Mesothelial cell of epicardium (in vitro differentiated cells): ENCODE results near the gene TFDP1. TPM values are rescaled to one million over a fixed set of nuclear protein-coding genes. Genes with fewer than 3 reads are reported as not detected.

Experiments
- DNase-seq, 2 experiments: peaks; one replicate each; pipeline ENCODE4 v3.0.0; 2021; ENCODE audit warnings: low spot score in 2 of 2; ENCODE audit not compliant: unreplicated experiment in 2 of 2
- H3K27ac Mint-ChIP-seq: 2 replicates; pipeline ENCODE4 v1.8.0; 2021; ENCODE audit warnings: mixed read lengths
- H3K27me3 Mint-ChIP-seq: 2 replicates; pipeline ENCODE4 v1.8.0; 2021; ENCODE audit warnings: low read depth, mixed read lengths
- H3K36me3 Mint-ChIP-seq: 2 replicates; pipeline ENCODE4 v1.8.0; 2021; ENCODE audit warnings: mixed read lengths
- H3K4me1 Mint-ChIP-seq: 2 replicates; pipeline ENCODE4 v1.8.0; 2021; ENCODE audit warnings: mixed read lengths
- H3K4me3 Mint-ChIP-seq: 2 replicates; pipeline ENCODE4 v1.8.0; 2021; ENCODE audit warnings: mild to moderate bottlenecking, moderate library complexity, mixed read lengths
- H3K9me3 Mint-ChIP-seq: 2 replicates; pipeline ENCODE4 v1.8.0; 2021; ENCODE audit warnings: mixed read lengths
- total RNA-seq: library from RNA; stranded (reverse); gene quantifications from 3 replicates; pipeline ENCODE4 v1.2.1, GENCODE V29; 2021
- TF ChIP-seq, protein P1 (sequence below): fragments of 200-600 bp; sonication (generic); IDR thresholded peaks from one replicate; pipeline ENCODE4 v1.5.0; 2021; ENCODE audit warnings: antibody characterized with exemption; ENCODE audit not compliant: unreplicated experiment

TFDP1 gene
- total RNA-seq, 1 donor from 2014 or later: 52.6 TPM

- H3K27ac Mint-ChIP-seq: no peak overlapping the region
- H3K4me1 Mint-ChIP-seq: peaks cover under 1% of the 10 kb centered on the region
- no peaks in the 10 kb centered on the region for H3K27me3 Mint-ChIP-seq
- no peaks in the 10 kb centered on the region for H3K9me3 Mint-ChIP-seq
- no peaks in the 10 kb centered on the region for H3K36me3 Mint-ChIP-seq
- TF ChIP-seq, protein P1, sequence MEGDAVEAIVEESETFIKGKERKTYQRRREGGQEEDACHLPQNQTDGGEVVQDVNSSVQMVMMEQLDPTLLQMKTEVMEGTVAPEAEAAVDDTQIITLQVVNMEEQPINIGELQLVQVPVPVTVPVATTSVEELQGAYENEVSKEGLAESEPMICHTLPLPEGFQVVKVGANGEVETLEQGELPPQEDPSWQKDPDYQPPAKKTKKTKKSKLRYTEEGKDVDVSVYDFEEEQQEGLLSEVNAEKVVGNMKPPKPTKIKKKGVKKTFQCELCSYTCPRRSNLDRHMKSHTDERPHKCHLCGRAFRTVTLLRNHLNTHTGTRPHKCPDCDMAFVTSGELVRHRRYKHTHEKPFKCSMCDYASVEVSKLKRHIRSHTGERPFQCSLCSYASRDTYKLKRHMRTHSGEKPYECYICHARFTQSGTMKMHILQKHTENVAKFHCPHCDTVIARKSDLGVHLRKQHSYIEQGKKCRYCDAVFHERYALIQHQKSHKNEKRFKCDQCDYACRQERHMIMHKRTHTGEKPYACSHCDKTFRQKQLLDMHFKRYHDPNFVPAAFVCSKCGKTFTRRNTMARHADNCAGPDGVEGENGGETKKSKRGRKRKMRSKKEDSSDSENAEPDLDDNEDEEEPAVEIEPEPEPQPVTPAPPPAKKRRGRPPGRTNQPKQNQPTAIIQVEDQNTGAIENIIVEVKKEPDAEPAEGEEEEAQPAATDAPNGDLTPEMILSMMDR: no peak
- no peak overlapping the region for H3K4me3 Mint-ChIP-seq
- no peak for DNase-seq
Measured at GRCh38 chr13:113557013-113557412, 27.5 kb upstream of the TFDP1 start.

- no peak for DNase-seq
- H3K36me3 Mint-ChIP-seq: no peaks in the 10 kb centered on the region
- H3K27ac Mint-ChIP-seq: no peak overlapping the region
- no peak overlapping the region for H3K4me3 Mint-ChIP-seq
- TF ChIP-seq, protein P1: no peak
- H3K27me3 Mint-ChIP-seq: no peaks in the 10 kb centered on the region
- H3K4me1 Mint-ChIP-seq: peaks cover 7% of the 10 kb centered on the region
- no peaks in the 10 kb centered on the region for H3K9me3 Mint-ChIP-seq
Measured at GRCh38 chr13:113558461-113558860, 26.1 kb upstream of the TFDP1 start.

- no peak overlapping the region for H3K4me3 Mint-ChIP-seq
- TF ChIP-seq, protein P1: no peak
- no peak for DNase-seq
- peaks cover 7% of the 10 kb centered on the region for H3K4me1 Mint-ChIP-seq
- H3K27me3 Mint-ChIP-seq: no peaks in the 10 kb centered on the region
- H3K27ac Mint-ChIP-seq: no peak overlapping the region
- H3K9me3 Mint-ChIP-seq: no peaks in the 10 kb centered on the region
- H3K36me3 Mint-ChIP-seq: no peaks in the 10 kb centered on the region
Measured at GRCh38 chr13:113559061-113559460, 25.5 kb upstream of the TFDP1 start.

- no peaks in the 10 kb centered on the region for H3K9me3 Mint-ChIP-seq
- peaks cover 7% of the 10 kb centered on the region for H3K4me1 Mint-ChIP-seq
- no peak for DNase-seq
- no peak overlapping the region for H3K4me3 Mint-ChIP-seq
- no peak overlapping the region for H3K27ac Mint-ChIP-seq
- TF ChIP-seq, protein P1: no peak
- no peaks in the 10 kb centered on the region for H3K36me3 Mint-ChIP-seq
- no peaks in the 10 kb centered on the region for H3K27me3 Mint-ChIP-seq
Measured at GRCh38 chr13:113559901-113560644, 24.5 kb upstream of the TFDP1 start.

DNA sequence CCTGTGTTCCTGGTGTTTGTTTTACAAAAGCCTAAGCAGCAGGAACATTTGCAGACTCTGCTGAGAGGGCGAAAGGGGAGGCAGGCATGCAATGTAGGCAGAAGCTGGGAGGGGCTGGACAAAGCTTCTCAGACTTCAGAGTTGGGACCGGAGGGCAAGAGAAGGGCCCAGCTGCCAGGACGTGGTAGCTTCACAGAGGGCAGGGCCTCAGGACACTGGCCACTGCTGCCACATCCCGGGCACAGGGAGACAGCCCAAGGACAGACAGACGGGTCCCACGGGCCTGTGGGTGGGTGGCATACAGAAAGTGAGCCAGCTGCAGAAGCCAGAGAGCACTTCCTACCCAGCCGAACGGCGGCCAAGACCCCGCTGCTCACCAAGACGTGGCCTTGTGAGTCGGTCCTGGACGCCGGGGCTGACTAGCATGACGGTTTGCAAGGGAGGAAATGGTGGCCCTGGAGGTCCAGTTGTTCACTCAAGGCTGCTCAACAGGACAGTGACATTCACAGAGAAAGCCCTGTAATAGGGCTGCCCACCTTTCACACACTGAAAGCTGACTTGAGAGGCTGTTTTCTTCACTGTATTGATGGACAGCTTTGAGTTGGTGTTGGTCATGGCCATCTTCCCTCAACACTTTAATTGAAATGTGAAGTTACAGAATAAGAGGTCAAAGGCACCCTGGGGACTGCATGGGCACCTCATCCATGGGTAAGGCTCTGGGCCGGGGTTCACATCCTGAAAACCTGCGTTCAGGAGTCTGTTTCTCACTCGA is 23.7 kb upstream of the TFDP1 start:
- H3K4me3 Mint-ChIP-seq: no peak overlapping the region
- H3K4me1 Mint-ChIP-seq: peaks cover 7% of the 10 kb centered on the region
- DNase-seq: no peak
- peaks cover under 1% of the 10 kb centered on the region for H3K27me3 Mint-ChIP-seq
- no peaks in the 10 kb centered on the region for H3K9me3 Mint-ChIP-seq
- no peaks in the 10 kb centered on the region for H3K36me3 Mint-ChIP-seq
- H3K27ac Mint-ChIP-seq: no peak overlapping the region
- TF ChIP-seq, protein P1: no peak
